COLO668 (cell line): ENCODE results near the gene PHOSPHO1.

Source experiments
- DNase-seq: peaks from one replicate; lab custom pipeline; 2025; ENCODE audit not compliant: unreplicated experiment; lab: John Stamatoyannopoulos, UW

Gene PHOSPHO1

DNA sequence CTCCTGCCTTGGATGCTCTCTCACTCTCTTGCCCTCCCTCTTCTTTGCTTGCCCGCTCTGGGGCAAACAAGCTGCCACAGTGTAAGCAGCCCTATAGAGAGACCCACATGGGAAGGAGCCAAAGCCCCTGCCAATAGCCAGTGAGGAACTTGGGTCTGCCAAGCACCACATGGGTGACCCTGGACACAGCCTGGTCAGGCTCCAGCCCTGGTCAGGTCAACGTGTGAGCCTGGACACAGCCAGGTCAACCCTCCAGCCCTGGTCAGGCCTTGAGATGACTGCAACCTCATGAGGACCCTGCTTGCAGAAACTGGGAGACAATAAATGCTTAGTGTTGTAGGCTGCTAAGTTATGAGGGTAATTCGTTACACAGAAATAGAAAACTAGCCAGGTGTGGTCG, 14.3 kb upstream of the PHOSPHO1 start:
- no peak for DNase-seq

DNA sequence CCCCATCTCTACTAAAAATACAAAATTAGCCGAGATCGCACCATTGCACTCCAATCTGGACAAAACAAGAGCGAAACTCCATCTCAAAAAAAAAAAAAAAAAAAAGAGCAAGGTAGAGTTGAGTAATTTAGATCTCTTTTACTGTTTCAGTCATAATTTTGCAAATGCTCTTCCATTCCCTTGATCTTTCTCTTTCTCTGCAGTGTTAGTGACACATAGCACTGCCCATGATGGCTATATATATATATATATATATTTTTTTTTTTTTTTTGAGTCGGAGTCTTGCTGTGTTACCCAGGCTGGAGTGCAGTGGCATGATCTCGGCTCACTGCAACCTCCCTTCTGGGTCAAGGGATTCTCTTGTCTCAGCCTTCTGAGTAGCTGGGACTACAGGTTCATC, 12.2 kb upstream of the PHOSPHO1 start:
- DNase-seq = no peak

DNA sequence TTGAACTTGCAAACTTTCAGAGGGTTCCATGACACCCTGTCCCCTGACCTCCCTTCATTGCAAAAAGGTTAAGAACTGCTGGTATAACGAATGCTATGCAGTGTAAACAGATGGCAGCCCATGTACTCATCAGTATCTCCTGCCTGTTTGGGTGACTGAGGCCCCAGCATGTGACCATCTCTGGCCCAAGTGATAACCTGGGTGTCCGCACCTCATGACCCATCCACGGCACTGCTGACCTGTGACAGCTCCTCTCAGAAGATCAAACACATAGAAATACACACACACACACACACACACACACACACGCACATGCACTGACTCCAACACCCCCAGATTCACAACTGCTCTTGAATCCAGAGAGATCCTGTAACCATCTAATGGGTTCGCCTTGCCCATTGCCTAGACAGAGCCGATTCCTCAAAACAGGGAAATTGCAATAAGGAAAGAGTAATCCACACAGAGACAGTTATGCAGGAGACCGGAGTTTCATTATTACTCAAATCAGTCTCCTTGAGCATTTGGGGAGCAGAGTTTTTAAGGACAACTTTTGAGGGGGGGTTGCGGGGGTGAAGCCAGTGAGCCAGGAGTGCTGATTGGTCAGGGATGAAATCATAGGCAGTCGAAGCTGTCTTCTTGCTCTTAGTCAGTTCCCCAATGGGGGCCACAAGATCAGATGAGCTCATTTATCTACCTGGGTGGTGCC, 11.3 kb upstream of the PHOSPHO1 start:
- DNase-seq = no peak

DNA sequence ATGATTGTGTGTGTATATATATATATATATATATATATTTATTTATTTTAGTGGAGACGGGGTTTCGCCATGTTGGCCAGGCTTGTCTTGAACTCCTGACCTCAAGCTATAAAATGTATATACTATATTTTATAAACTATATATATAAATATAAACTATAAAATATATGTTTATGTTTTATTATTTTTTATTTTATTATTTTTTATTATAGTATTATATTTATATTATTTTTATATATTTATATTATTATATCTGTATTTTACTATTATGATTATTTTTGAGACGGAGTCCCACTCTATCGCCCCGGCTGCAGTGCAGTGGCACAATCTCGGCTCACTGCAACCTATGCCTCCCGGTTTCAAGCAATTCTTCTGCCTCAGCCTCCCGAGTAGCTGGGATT, 10.5 kb upstream of the PHOSPHO1 start:
- no peak for DNase-seq

DNA sequence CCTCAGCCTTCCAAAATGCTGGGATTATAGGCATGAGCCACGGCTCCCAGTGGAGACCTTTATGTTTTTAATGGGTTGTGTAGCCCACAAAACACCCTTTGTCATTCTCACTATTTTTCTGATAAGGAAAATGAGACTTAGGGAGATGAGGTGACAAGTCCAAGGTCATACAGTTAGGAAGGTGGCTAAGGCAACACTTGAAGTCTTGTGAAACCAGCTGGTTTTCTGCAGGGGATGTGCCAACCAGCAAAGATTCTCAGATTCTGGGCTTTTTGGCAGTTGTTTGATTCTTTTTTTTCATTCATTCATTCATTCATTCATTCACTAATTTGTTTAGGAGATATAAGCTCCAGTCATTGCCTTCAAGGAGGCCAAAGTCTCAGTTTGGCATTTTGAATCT, 10.0 kb upstream of the PHOSPHO1 start:
- no peak for DNase-seq

DNA sequence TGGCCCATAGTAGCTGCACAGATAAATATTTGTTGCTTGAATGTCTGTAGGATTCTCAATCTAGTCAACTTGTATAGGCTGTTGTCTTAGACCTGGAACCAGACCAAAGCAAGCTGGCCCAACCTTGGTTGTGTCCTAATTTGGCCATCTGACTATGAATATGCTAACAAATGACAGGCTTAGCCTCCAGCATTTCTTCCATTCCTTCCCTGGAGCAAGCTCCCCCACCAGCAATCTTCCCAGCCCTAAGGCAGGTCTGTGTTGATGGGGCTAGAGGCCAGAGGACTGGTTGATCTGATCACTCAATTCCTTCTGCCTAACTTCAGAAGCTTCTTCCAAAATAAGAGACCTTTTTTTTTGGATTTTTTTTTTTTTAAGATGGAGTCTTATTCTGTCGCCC, 9.4 kb upstream of the PHOSPHO1 start:
- DNase-seq = no peak

DNA sequence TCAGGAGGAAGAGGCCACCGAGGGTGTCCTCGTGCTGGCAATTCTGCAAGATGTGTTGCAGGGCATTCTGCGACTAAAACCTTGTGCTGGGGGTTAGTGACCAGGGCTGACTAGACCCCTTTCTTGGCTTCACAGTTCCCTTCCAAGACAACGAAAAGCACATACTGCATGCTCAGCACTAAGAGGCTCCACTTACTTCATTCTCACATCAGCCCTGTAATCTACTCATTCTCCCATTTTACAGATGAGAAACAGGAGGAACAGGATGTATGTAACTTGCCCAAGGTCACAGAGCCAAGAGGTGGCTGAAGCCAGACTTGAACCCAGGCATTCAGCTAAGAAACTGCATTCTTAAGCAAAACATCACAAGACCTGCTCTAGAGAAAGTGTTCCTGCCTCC, 5.3 kb upstream of the PHOSPHO1 start:
- DNase-seq = no peak

DNA sequence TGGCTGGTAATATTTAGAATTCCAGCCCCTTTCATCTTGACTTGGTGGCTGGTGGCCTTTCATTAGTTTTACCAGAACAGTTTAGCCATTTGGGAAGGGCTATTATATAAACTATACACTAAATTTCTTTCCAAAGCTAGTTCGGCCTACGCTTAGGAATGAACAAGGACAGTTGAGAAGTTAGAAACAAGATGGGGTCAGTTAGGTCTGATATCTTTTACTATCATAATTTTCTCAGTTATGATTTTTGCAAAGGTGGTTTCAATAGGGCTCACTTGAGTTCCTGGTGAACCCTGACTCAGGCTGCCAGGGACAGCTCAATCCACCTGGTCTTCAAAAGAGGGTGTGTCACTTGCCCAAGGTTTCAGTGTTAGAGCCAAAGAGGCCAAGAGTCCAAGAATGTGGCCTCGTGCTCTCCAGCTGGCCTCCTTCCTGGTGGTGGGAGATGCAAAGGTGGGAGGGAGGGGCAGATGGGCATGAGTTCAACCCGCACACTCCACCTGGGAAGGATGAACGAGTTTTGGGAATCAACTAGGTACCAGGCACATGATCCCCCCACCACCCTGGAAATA, 4.0 kb upstream of the PHOSPHO1 start:
- DNase-seq = no peak

DNA sequence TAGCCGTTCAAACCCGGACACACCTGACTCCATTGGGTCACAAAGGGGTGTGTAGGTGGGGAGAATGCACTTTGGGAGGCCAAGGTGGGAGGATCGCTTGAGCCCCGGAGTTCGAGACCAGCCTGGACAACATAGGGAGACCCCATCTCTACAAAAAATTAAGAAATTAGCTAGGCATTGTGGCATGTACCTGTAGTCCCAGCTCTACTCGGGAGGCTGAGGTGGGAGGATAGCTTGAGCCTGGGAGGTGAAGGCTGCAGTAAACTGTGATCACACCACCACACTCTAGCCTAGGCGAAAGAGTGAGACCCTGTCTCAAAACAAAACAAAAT, 942 bp upstream of the PHOSPHO1 start:
- no peak for DNase-seq

DNA sequence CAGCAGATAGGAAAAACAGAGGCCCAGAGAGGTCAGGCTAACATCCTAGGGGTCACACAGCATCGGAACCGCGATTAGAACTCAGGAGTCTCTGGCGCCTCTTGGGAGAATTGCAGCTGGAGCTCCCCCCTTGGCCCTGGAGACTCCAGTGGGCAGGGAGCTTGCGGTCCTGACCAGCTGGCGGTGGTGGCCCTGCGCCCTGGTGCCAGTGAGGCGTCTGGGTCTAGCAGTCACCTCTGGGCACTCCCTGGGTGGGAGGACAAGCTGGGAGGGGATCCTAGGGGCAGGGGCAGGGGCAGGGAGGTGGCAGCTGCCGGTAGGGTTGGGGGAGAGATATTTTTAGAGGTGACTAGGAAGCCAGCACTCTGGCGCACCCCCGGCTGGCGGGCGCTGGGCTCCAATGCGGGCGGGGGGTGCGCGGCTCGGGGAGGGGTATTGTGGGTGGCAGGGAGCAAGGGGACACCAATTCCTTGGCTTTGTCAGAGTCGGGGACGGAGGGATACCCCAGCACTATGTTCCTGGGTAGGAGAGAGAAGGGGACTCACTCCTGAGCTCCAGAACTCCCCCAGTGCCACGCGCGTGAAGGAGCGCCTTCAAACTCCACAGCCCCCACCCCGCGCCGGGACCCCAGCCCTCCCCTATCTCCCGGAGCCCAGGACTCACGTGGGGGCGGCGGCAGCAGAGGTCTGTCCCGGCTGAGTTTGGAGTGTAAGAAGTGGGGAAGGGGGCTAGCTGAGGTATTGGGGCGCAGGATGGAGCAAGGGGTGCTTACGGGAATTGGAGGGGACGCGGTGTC, 584 bp downstream of the PHOSPHO1 start:
- DNase-seq = no peak

DNA sequence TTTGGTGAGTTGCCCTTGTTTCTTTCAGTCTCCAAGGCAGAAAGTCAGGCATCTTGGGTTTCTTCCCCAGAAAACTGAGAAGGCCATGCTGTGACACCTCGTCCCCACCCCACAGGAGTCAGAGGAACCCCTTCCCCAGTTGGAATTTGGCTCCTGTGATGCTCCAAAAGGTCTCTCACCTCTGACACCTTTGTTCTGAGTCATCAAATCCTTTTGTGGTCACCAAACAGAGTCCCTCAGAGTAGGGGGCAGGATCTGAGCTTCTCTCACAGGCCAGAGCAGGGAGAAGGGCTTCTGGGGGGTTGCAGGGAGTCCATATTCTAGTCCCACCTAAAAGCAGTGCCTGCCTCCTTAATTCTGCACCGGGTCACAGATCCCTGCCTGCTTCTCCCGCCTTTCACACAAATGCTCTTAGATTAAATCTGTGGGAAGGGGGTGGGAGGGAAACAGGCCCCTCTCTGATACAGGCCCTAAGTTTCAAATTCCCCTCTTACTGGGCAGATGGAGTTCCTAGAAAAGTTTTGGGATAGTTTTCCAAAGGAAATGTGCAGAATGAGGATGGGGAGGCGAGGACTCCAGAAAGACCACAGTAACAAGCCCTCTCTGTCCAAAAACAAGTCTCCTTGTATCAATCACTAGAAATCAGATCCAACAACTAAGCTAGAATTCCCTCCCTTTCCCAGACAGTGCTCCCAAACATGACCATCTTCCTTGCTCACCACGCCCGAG, 1.3 kb downstream of the PHOSPHO1 start:
- DNase-seq = no peak

DNA sequence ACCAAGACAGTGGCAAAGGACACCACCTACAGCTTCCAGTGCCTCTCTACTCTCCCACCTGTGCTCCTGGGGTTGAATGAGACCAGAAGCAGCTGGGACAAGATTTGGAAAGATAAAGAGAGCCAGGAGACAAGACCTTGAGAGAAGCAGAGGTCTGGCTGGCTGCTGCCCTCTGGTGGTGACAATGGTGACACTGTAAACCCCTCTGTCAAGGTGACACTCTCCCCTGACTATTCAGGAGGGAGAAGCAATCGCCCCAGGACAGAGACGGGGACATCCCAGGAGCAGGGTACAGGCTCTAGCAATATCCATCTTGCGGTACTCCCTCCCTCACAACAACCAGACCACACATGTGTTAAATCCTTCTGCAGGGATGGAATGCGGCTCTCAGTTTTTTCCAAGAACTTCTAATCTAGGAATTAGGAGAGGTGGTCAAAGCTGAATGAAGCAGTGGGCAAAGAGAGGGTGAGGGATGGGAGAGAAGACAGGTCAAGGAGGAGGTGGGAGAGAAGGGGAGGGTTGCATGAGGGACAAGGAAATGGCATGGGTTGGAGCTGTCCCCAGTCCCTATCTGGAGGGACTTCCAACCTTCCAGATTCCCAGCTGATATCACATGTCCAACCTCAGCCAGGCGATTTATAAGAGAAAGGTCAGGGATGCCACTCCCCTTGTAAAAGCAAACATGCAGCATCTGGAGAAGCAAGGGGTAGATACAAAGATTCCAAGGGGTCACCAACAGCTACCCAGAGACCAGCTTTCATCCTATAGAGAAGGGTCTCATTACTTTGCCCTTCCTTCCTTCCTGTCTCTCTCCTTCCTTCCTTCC, 2.9 kb downstream of the PHOSPHO1 start:
- peak; percentile 48 for DNase-seq

DNA sequence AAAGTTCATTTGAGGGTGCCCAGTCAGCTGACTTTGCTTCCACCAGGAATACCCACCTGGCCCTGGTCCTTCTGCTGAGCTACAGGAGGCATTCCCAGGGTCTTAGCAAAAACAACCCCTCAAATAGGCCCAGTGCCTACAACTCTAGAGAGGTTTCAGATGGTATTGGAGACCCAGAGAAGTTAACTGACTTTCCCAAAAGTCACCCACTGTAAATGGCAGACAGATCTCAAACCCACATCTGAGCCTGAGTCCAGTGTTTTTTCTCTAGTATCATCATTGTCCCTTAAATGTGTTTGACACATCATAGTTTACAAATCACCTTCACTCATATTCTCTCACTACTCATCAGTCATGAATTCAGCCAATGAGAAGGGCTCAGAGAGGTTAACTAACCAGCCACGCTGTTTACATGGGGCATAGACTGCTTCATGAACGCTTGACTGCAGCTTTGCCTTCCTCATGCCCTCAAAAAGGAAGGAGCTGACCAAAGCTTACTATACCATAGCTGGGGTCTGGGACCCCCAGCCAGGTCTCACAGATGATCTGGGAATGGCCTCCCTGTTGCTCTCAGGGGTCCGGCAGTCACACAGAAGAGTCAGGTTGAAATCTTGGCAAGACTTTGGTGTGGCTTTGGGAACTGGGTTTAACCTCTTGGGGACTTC, 3.7 kb downstream of the PHOSPHO1 start:
- no peak for DNase-seq

DNA sequence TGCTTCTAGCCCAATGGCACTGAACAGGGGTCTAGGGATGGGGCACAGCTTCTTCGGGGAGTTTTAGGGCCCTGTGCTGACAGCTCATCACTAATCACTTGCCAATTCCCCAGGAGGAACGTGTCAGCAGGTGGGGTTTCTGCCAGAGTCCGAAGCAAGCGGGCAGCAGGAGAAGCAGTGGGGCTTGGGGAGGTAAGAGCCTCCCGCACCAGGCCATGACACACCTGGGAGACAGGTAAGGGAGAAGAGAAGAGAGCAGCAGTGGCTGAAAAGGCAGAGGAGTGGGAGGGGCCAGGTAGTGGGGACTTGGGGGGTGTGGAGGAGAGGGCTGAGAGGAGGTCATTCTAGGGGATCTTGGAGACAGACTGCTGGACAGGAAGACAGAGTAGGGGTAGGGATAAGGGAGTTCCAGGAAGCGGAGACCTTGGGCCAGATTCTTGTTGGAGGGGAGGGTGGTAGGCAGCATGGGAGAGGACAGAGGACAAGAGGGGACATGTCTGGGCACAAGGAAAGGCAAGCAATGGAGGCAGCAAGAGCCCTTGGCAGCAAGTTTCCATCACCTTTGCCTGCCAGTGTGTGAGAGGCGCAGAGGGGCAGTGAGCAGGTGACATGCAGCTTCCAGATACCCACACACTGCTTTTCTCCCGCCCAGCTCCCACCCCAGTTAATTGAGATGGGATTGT, 4.9 kb downstream of the PHOSPHO1 start:
- no peak for DNase-seq

DNA sequence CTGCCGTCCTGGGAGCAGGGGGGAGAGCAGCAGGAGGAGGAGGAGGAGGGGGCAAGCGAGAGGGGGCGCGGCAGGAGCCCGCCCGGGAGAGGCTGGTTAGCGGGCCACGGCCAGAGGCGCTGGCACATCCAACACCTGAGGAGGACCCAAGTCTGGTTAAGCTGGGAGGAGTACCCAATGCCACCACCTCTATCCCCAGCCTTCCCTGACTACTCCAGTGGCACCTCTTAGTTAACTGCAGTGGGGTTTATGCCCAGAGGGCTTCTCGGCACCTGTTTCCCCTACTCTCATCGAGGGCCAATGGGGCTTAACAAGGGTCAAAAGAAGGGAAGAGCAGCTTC, 5.6 kb downstream of the PHOSPHO1 start:
- no peak for DNase-seq

DNA sequence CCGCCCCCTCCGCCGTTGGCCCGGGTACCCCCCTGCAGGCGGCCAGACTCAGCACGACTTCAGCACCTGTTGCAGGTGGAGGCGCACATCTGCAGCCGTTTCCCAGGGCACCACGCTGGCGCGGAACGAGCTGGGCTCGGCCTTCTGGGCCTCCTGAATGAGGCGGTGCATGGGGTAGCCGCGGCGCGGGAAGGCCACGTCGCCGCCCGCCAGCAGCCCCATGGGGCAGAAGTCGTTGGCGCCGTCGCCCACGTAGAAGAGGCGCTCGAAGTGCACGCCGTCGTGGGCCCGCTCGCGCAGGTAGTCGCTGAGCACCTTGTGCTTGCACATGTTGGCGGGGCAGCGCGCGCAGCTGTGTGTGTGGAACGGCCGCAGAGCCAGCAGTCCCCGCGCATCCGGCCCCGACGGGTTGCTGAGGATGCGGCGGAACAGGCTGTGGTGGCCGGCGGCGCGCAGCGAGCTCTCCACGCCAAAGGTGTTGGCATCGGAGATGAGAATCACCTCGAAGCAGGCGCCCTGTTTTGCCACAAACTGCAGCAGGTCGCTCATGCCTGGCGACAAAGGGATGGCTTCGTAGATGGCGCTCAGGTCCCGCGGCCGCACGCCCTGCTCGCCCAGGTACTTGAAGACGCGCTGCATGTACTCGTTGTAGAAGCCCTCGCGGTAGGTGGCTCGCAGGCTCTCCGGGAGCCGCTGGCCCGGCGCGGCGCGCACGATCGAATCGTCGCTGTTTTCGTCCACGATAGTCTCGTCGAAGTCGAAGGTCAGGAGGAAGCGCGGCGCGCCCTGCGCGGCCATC, 6.2 kb downstream of the PHOSPHO1 start:
- DNase-seq = peak; percentile 44

DNA sequence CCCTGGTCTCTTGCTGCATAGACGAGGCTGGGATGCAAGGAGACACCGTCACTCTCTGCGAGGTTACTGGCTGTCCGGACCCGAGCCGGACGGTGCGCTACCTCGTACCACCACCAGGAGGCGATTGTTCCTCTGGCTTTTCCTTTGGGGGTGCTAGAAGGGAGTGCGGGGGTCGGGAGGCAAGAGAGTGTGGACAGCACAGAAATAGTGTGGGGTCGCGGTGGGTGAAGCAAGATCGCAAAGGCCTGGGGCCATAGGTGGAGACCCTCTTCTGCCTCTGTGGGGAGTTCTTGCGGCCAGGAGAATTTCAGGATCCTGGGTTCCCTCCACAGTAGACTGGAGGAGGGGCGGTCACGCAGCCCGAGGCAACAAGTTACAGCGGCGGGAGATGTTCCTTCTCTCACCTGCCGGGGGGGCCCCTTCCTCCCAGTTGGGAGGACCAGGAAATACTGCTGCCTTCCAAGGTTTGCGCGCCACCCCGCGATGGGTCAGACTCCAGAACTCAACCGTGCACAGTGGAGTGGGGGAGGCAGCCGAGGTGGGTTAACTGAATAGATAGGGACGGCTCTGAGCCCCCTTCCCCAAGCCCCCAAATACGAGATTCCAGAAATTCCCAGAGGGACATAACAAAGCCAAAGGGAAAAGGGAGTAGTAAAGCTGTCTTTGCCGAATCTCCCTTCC, 6.9 kb downstream of the PHOSPHO1 start:
- DNase-seq = peak; percentile 17

DNA sequence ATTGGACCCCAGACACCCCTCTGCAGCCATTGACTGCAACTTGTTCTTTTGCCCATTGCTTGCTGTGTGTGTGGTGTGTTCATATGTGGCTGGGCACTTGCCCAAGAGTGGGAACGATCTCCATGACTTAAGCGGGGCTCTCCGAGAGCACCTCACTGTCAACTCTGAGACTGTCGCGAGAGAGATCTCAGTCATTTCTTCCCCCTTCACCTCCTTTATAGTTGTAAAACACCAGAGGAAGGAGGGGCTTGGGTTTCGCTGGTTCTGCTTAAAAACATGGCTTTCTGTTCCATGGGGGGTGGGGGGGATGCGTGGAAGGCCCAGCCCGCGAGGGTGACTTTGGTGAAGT, 7.4 kb downstream of the PHOSPHO1 start:
- no peak for DNase-seq

DNA sequence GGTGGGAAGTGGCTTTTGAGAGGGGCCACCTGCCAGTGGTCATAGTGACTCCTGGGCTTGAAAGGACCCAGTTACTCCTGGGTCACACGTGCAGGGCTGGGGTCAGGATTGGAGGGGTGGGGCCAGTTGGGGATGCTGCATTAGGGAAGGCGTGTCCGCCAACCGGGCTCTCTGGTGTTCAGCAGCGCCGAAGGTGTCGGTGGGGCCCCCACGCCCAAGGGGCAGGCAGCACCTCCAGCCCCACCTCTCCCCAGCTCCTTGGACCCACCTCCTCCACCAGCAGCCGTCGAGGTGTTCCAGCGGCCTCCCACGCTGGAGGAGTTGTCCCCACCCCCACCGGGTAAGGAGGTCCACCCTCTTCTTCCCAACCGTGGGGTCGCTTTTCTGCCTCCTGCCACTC, 10.6 kb downstream of the PHOSPHO1 start:
- DNase-seq = no peak
